ENCODE results near the gene PDE11A.

PDE11A gene

DNA sequence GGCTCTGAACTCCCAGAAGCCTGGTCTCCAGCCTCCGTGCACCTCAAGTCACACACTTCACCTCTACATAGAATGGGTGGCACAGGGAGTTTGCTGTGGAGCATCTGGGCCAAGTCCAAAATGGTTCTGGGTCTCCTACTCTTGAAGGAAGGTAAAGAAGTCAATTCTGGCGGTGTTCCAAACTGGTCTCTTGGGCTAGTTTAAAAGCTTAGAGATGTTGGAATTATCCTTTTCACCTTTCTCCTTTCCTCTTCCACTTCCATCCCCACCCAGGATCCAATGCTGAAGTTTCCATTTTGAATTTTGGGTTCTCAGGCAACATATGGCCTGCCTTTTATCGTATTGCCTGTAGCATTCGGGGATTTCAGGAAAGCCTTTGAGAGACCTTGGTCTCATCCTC lies 325.2 kb downstream of the PDE11A start:
- TF ChIP-seq, protein P1, sequence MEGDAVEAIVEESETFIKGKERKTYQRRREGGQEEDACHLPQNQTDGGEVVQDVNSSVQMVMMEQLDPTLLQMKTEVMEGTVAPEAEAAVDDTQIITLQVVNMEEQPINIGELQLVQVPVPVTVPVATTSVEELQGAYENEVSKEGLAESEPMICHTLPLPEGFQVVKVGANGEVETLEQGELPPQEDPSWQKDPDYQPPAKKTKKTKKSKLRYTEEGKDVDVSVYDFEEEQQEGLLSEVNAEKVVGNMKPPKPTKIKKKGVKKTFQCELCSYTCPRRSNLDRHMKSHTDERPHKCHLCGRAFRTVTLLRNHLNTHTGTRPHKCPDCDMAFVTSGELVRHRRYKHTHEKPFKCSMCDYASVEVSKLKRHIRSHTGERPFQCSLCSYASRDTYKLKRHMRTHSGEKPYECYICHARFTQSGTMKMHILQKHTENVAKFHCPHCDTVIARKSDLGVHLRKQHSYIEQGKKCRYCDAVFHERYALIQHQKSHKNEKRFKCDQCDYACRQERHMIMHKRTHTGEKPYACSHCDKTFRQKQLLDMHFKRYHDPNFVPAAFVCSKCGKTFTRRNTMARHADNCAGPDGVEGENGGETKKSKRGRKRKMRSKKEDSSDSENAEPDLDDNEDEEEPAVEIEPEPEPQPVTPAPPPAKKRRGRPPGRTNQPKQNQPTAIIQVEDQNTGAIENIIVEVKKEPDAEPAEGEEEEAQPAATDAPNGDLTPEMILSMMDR (IDR thresholded peaks at IDR 0.05; ENCODE audit: control insufficient read depth, insufficient read depth, low read depth, low read length, missing control alignments): no peak
- no peak for DNase-seq (ENCODE audit: low read depth)
- no peak overlapping the region for H3K4me3 ChIP-seq (ENCODE audit: control insufficient read depth, low read depth, low read length)

DNA sequence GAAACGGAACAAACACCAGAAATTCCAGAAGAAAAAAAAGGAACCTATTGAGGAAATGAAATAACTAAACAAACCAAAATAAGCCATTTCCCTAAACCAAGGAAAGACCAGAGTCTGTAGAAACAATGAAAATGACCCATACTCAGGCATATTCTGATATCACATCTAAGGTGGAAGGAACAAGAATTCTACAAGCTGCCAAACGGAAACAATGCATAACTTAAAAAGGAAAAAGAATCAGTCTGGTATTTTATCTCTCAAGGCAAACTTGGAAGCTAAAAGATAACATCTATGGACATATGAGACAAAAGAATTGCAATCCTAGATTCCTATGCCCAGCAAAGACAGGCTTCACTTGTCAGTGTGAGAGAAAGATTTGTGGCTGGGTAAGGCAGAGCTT lies 326.2 kb downstream of the PDE11A start:
- no peak overlapping the region for H3K4me3 ChIP-seq (ENCODE audit: control insufficient read depth, low read depth, low read length)
- TF ChIP-seq, protein P1 (IDR thresholded peaks at IDR 0.05; ENCODE audit: control insufficient read depth, insufficient read depth, low read depth, low read length, missing control alignments): no peak
- no peak for DNase-seq (ENCODE audit: low read depth)

DNA sequence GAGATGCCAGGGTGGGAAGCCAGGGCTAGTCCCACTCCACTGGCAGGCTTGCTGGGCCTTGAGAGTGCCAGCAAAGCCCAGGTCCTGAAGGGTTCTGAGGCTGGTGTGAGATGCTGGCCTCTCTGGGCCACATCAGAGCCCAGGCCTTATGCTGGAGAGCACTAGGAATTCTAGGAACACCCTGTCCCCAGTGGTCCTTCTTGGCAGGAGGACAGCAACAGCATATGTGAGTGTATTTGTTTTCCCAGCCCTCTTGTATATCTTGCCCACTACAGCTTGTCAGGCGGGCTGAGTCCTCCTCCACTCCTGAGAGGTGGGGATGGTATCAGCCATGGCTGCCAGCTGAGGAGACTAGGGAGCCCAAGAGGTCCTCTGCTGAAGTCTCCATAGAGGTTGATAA lies 327.0 kb downstream of the PDE11A start:
- TF ChIP-seq, protein P1 (IDR thresholded peaks at IDR 0.05; ENCODE audit: control insufficient read depth, insufficient read depth, low read depth, low read length, missing control alignments): no peak
- DNase-seq (ENCODE audit: low read depth): no peak
- no peak overlapping the region for H3K4me3 ChIP-seq (ENCODE audit: control insufficient read depth, low read depth, low read length)

DNA sequence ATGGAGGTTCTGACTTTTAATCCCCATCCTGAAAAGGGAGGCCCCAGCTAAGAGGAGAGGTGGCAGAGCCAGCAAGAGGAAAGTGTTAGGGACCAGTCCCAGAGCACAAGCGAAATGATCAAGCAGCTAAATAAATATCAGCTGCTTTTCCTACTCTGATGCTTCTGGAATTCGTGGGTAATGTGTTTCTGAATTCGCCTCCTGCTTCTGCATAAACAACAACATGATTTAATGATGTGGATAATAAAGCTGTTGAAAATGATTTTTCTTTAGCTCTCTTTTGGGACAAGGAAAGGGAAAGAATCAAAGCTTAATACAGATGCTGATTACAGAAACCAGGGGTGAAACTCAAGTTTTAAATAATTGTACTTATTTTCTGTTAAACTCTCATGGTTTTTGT lies 329.7 kb downstream of the PDE11A start:
- TF ChIP-seq, protein P1 (IDR thresholded peaks at IDR 0.05; ENCODE audit: control insufficient read depth, insufficient read depth, low read depth, low read length, missing control alignments): no peak
- no peak for DNase-seq (ENCODE audit: low read depth)
- no peak overlapping the region for H3K4me3 ChIP-seq (ENCODE audit: control insufficient read depth, low read depth, low read length)

DNA sequence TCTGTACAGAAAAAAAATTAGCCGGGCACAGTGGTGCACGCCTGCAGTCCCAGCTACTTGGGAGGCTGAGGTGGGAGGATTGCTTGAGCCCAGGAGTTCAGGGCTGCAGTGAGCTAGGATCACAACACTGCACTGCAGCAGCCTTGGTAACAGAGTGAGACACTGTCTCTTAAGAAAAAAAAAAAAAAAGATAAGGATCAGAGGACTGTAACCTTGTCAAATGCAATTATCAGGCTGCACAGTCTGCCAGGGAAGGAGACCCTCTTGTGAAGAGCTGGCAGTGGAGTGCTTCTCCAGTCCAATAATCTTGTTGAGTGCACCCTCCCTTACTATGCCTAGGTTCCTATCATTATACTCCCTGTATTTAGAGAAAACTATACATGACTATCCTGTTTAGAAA lies 330.7 kb downstream of the PDE11A start:
- TF ChIP-seq, protein P1 (IDR thresholded peaks at IDR 0.05; ENCODE audit: control insufficient read depth, insufficient read depth, low read depth, low read length, missing control alignments): no peak
- no peak overlapping the region for H3K4me3 ChIP-seq (ENCODE audit: control insufficient read depth, low read depth, low read length)
- no peak for DNase-seq (ENCODE audit: low read depth)

DNA sequence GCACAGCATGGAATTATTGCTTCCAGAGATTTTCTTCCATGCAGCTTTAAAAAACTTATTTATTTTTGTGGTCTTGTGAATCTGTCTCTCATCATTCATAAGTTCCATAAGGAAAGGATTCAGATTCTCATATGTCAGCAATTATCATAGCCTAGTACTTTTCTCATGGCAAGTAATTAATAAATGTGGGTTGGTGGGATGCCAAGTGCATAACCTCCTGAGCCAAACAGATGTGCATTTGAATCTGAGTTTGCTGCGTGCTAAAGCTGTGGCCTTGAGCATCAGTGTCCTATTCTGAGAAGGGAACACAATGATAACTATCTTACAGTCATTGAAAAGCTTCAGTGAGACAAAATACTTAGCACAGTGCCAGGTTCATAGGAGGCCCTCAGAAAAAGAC lies 331.9 kb downstream of the PDE11A start:
- no peak overlapping the region for H3K4me3 ChIP-seq (ENCODE audit: control insufficient read depth, low read depth, low read length)
- DNase-seq (ENCODE audit: low read depth): no peak
- TF ChIP-seq, protein P1 (IDR thresholded peaks at IDR 0.05; ENCODE audit: control insufficient read depth, insufficient read depth, low read depth, low read length, missing control alignments): no peak

Data from AG09309 (cell line).